ENCODE measurements around the gene HDAC4. TPM values are rescaled to one million over a fixed set of nuclear protein-coding genes. Genes with fewer than 3 reads are reported as not detected.

The HDAC4 gene
- polyA plus RNA-seq, 2 of the 4 experiments (the other 2 are of a cell fraction), result 8.6 to 10.4 TPM

DNA sequence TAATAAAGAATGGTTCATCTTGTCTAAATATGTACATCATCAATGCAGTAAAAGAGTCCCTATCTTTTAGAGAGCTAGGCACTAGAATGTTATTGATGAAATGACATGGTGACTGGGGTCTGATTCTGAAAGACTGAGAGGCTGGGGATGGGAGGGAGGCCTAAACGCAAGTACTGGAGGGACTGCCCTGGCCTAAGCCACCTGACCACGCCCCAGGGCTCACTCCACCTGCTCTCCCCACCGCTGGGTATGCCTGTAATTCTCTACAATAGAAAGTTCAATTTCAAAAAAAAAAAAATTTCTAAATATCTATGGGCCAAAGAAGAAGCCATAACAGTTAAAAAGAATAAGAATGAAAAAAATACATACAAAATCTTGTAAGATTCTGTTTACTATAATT, 194.0 kb downstream of the HDAC4 start:
- FAIRE-seq, result no peak
- 88% methylated on average over 3 of the region's 3 CpGs for whole genome bisulfite sequencing (ENCODE audit: missing lambda C conversion rate)
- POLR2A ChIA-PET, result no interaction called here
- ATAC-seq, result no peak
- Histone ChIP-seq H3K9me3 (no peaks in the 10 kb centered on the region), H3K4me2 (no peak overlapping the region), H3K27ac (no peak overlapping the region), H3K4me3 (no peak overlapping the region), H3K4me1 (no peaks in the 10 kb centered on the region)
- no peak for DNase-seq (ENCODE audit: low read depth in 1 of 2, low spot score in 1 of 2)
- TF ChIP-seq JUNB (IDR thresholded peaks at IDR 0.05) (no peak), CHD4 (IDR thresholded peaks at IDR 0.05; ENCODE audit: borderline replicate concordance) (no peak), MAFK (IDR thresholded peaks at IDR 0.05; ENCODE audit: partially characterized antibody) (no peak), PHF8 (IDR thresholded peaks at IDR 0.05; ENCODE audit: borderline replicate concordance, low read depth) (no peak), FOSB (CRISPR knock-in tag; IDR thresholded peaks at IDR 0.05) (no peak), HEYL (CRISPR knock-in tag; IDR thresholded peaks at IDR 0.05) (no peak), FOXS1 (CRISPR knock-in tag; IDR thresholded peaks at IDR 0.05) (no peak)
- TF ChIP-seq, protein P1, sequence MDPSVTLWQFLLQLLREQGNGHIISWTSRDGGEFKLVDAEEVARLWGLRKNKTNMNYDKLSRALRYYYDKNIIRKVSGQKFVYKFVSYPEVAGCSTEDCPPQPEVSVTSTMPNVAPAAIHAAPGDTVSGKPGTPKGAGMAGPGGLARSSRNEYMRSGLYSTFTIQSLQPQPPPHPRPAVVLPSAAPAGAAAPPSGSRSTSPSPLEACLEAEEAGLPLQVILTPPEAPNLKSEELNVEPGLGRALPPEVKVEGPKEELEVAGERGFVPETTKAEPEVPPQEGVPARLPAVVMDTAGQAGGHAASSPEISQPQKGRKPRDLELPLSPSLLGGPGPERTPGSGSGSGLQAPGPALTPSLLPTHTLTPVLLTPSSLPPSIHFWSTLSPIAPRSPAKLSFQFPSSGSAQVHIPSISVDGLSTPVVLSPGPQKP (IDR thresholded peaks at IDR 0.05; ENCODE audit: low read depth, low read length), result no peak
- TF ChIP-seq, protein P2, sequence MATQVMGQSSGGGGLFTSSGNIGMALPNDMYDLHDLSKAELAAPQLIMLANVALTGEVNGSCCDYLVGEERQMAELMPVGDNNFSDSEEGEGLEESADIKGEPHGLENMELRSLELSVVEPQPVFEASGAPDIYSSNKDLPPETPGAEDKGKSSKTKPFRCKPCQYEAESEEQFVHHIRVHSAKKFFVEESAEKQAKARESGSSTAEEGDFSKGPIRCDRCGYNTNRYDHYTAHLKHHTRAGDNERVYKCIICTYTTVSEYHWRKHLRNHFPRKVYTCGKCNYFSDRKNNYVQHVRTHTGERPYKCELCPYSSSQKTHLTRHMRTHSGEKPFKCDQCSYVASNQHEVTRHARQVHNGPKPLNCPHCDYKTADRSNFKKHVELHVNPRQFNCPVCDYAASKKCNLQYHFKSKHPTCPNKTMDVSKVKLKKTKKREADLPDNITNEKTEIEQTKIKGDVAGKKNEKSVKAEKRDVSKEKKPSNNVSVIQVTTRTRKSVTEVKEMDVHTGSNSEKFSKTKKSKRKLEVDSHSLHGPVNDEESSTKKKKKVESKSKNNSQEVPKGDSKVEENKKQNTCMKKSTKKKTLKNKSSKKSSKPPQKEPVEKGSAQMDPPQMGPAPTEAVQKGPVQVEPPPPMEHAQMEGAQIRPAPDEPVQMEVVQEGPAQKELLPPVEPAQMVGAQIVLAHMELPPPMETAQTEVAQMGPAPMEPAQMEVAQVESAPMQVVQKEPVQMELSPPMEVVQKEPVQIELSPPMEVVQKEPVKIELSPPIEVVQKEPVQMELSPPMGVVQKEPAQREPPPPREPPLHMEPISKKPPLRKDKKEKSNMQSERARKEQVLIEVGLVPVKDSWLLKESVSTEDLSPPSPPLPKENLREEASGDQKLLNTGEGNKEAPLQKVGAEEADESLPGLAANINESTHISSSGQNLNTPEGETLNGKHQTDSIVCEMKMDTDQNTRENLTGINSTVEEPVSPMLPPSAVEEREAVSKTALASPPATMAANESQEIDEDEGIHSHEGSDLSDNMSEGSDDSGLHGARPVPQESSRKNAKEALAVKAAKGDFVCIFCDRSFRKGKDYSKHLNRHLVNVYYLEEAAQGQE (IDR thresholded peaks at IDR 0.05), result no peak
- TF ChIP-seq, protein P3, sequence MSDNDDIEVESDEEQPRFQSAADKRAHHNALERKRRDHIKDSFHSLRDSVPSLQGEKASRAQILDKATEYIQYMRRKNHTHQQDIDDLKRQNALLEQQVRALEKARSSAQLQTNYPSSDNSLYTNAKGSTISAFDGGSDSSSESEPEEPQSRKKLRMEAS (IDR thresholded peaks at IDR 0.05), result no peak
- TF ChIP-seq, protein P4, sequence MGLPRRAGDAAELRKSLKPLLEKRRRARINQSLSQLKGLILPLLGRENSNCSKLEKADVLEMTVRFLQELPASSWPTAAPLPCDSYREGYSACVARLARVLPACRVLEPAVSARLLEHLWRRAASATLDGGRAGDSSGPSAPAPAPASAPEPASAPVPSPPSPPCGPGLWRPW (IDR thresholded peaks at IDR 0.05), result no peak
- CTCF ChIA-PET, result no interaction called here

DNA sequence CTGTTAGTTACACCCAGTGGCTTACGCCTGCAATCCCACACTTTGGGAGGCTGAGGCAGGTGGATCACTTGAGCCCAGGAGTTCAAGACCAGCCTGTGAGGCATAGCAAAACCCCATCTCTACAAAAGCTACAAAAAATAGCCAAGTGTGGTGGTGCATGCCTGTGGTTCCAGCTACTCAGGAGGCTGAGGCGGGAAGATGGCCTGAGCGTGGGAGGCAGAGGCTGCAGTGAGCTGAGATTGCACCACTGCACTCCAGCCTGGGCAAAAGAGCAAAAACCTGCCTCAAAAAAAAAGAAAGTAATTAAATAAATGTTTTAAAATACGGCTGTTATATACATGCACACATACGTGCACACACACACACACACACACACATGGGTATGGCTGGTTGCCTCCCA, 194.8 kb downstream of the HDAC4 start:
- H3K9me3 ChIP-seq, result no peaks in the 10 kb centered on the region
- H3K4me1 ChIP-seq, result no peaks in the 10 kb centered on the region
- no peak for DNase-seq (ENCODE audit: low read depth in 1 of 2, low spot score in 1 of 2)
- H3K4me3 ChIP-seq, result no peak overlapping the region
- TF ChIP-seq HEYL (CRISPR knock-in tag; IDR thresholded peaks at IDR 0.05) (no peak), CBX8 (IDR thresholded peaks at IDR 0.05) (no peak), ZNF302 (CRISPR knock-in tag; IDR thresholded peaks at IDR 0.05) (no peak), BHLHE40 (IDR thresholded peaks at IDR 0.05; ENCODE audit: low read depth, low read length) (no peak), HDAC2 (IDR thresholded peaks at IDR 0.05) (no peak), POLR2AphosphoS2 (conservative IDR thresholded peaks at IDR 0.05; ENCODE audit: low read length) (no peak), TFCP2L1 (CRISPR knock-in tag; IDR thresholded peaks at IDR 0.05) (no peak), KDM1A (IDR thresholded peaks at IDR 0.05; ENCODE audit: low read depth) (no peak), FOSB (CRISPR knock-in tag; IDR thresholded peaks at IDR 0.05) (no peak), HOXB5 (CRISPR knock-in tag; IDR thresholded peaks at IDR 0.05) (no peak), JUN (IDR thresholded peaks at IDR 0.05) (no peak), NFE2L2 (conservative IDR thresholded peaks at IDR 0.05; ENCODE audit: low read length) (no peak)
- TF ChIP-seq, protein P2 (IDR thresholded peaks at IDR 0.05), result no peak
- TF ChIP-seq, protein P1 (IDR thresholded peaks at IDR 0.05; ENCODE audit: low read depth, low read length), result no peak
- TF ChIP-seq, protein P5, sequence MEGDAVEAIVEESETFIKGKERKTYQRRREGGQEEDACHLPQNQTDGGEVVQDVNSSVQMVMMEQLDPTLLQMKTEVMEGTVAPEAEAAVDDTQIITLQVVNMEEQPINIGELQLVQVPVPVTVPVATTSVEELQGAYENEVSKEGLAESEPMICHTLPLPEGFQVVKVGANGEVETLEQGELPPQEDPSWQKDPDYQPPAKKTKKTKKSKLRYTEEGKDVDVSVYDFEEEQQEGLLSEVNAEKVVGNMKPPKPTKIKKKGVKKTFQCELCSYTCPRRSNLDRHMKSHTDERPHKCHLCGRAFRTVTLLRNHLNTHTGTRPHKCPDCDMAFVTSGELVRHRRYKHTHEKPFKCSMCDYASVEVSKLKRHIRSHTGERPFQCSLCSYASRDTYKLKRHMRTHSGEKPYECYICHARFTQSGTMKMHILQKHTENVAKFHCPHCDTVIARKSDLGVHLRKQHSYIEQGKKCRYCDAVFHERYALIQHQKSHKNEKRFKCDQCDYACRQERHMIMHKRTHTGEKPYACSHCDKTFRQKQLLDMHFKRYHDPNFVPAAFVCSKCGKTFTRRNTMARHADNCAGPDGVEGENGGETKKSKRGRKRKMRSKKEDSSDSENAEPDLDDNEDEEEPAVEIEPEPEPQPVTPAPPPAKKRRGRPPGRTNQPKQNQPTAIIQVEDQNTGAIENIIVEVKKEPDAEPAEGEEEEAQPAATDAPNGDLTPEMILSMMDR (IDR thresholded peaks at IDR 0.05), result no peak
- 94% methylated on average over 5 of the region's 5 CpGs for WGBS (ENCODE audit: missing lambda C conversion rate)
- ChIA-PET POLR2A (no interaction called here), CTCF (no interaction called here)
- no peak for ATAC-seq
- H3K4me2 ChIP-seq, result no peak overlapping the region
- H3K27ac ChIP-seq, result no peak overlapping the region
- FAIRE-seq, result no peak

Data from A549 (cell line).